DOHH2 (cell line): ENCODE data around the gene NRXN3.

Source experiments
- H3F3A ChIP-seq: fragments of 200-600 bp; sonication (generic), shearing (Covaris generic); 2 replicates; pipeline ENCODE4 v1.6.0; 2016; ENCODE audit warnings: antibody characterized with exemption, mild to moderate bottlenecking; ENCODE audit not compliant: control insufficient read depth, insufficient read depth
- H3K27ac ChIP-seq: fragments of 200-600 bp; sonication (generic); 2 replicates; pipeline ENCODE4 v1.5.1; 2014; ENCODE audit warnings: low read depth, mild to moderate bottlenecking, low read length, moderate library complexity
- H3K27me3 ChIP-seq: fragments of 200-600 bp; sonication (generic); 2 replicates; pipeline ENCODE4 v1.6.1; 2014; ENCODE audit warnings: mild to moderate bottlenecking, low read length, mixed read lengths; ENCODE audit not compliant: control insufficient read depth
- H3K36me3 ChIP-seq: fragments of 200-600 bp; sonication (generic); 2 replicates; pipeline ENCODE4 v1.6.1; 2014; ENCODE audit warnings: mild to moderate bottlenecking, low read length, moderate library complexity, mixed read lengths; ENCODE audit not compliant: control insufficient read depth
- H3K4me1 ChIP-seq: fragments of 200-600 bp; sonication (generic); 2 replicates; pipeline ENCODE4 v1.6.1; 2014; ENCODE audit warnings: mild to moderate bottlenecking, low read length, mixed read lengths; ENCODE audit not compliant: control insufficient read depth
- H3K4me2 ChIP-seq: fragments of 200-600 bp; sonication (generic); 2 replicates; pipeline ENCODE4 v1.6.0; 2014; ENCODE audit warnings: mild to moderate bottlenecking, low read length, moderate library complexity
- H3K4me3 ChIP-seq: fragments of 200-600 bp; sonication (generic); 2 replicates; pipeline ENCODE4 v1.5.1; 2014; ENCODE audit warnings: mild to moderate bottlenecking, low read length, mixed read lengths
- H3K79me2 ChIP-seq: fragments of 200-600 bp; sonication (generic); 2 replicates; pipeline ENCODE4 v1.6.1; 2014; ENCODE audit warnings: mild to moderate bottlenecking, low read length, mixed read lengths; ENCODE audit not compliant: control insufficient read depth
- H3K9me2 ChIP-seq: fragments of 200-600 bp; sonication (generic); replicated peaks from 2 replicates; pipeline ENCODE4 v1.6.1; 2014; ENCODE audit warnings: mild to moderate bottlenecking, low read length, mixed read lengths; ENCODE audit not compliant: control insufficient read depth
- H3K9me3 ChIP-seq: fragments of 200-600 bp; sonication (generic); 2 replicates; pipeline ENCODE4 v1.6.1; 2014; ENCODE audit warnings: antibody characterized with exemption, low read length, mixed read lengths; ENCODE audit not compliant: control insufficient read depth, insufficient read depth
- H4K20me1 ChIP-seq: fragments of 200-600 bp; sonication (generic); 2 replicates; pipeline ENCODE4 v1.6.0; 2014; ENCODE audit warnings: low read depth, mild to moderate bottlenecking, antibody characterized with exemption, low read length, moderate library complexity; ENCODE audit not compliant: control insufficient read depth, insufficient read depth
- CTCF ChIP-seq: fragments of 200-600 bp; sonication (generic); IDR thresholded peaks from one replicate; pipeline ENCODE4 v1.5.1; 2014; ENCODE audit warnings: antibody characterized with exemption, mild to moderate bottlenecking, low read depth, low read length; ENCODE audit not compliant: poor library complexity, severe bottlenecking
- EZH2phosphoT487 ChIP-seq: fragments of 200-600 bp; sonication (generic); IDR thresholded peaks from 2 replicates; pipeline ENCODE4 v1.6.1; 2017; ENCODE audit warnings: borderline replicate concordance, mild to moderate bottlenecking, antibody characterized with exemption, low read length, moderate library complexity, mixed read lengths

Gene NRXN3

GRCh38 chr14:79074510-79074909, 904.3 kb downstream of the NRXN3 start:
- no peaks in the 10 kb centered on the region for H3K79me2 ChIP-seq
- no peaks in the 10 kb centered on the region for H3F3A ChIP-seq
- H4K20me1 ChIP-seq, result no peaks in the 10 kb centered on the region
- no peak overlapping the region for H3K4me3 ChIP-seq
- no peaks in the 10 kb centered on the region for H3K9me3 ChIP-seq
- no peak for TF ChIP-seq EZH2phosphoT487
- no peak for TF ChIP-seq CTCF
- H3K36me3 ChIP-seq, result no peaks in the 10 kb centered on the region
- no peaks in the 10 kb centered on the region for H3K4me1 ChIP-seq
- H3K27ac ChIP-seq, result no peak overlapping the region
- H3K27me3 ChIP-seq, result no peaks in the 10 kb centered on the region
- no peak overlapping the region for H3K4me2 ChIP-seq
- H3K9me2 ChIP-seq, result no peaks in the 10 kb centered on the region

- H3K4me1 ChIP-seq, result no peaks in the 10 kb centered on the region
- TF ChIP-seq CTCF (no peak), EZH2phosphoT487 (no peak)
- no peaks in the 10 kb centered on the region for H4K20me1 ChIP-seq
- H3K4me3 ChIP-seq, result no peak overlapping the region
- no peaks in the 10 kb centered on the region for H3K9me2 ChIP-seq
- no peaks in the 10 kb centered on the region for H3K27me3 ChIP-seq
- H3K9me3 ChIP-seq, result no peaks in the 10 kb centered on the region
- H3K79me2 ChIP-seq, result no peaks in the 10 kb centered on the region
- no peak overlapping the region for H3K4me2 ChIP-seq
- no peak overlapping the region for H3K27ac ChIP-seq
- H3F3A ChIP-seq, result no peaks in the 10 kb centered on the region
- no peaks in the 10 kb centered on the region for H3K36me3 ChIP-seq
These were observed 906.3 kb downstream of the NRXN3 start for GRCh38 chr14:79076428-79076827.

DNA sequence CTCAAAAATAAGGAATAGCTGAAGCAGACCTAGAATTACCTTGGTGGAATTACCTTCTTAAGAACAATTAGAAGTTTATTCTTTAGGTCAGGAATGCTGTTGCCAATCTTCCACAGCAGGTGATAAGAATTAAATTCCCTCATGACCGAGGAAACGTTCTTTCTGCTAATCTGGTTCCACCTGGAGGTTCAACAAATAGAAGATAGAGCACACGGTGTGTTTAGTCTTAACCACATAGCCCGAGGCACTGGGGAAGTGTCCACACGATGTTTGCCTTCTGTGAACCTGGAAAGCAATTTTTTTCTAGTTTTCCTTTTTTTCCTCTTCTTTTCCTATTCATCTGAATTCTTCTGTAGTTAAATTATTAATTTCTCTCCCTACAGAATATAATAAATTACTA, 906.9 kb downstream of the NRXN3 start:
- Histone ChIP-seq H3K79me2 (no peaks in the 10 kb centered on the region), H3K4me3 (no peak overlapping the region), H3K9me2 (no peaks in the 10 kb centered on the region), H3K27ac (no peak overlapping the region), H3K4me2 (no peak overlapping the region), H3K27me3 (no peaks in the 10 kb centered on the region), H4K20me1 (no peaks in the 10 kb centered on the region), H3K9me3 (no peaks in the 10 kb centered on the region), H3F3A (no peaks in the 10 kb centered on the region), H3K36me3 (no peaks in the 10 kb centered on the region), H3K4me1 (no peaks in the 10 kb centered on the region)
- TF ChIP-seq EZH2phosphoT487 (no peak), CTCF (no peak)

GRCh38 chr14:79080040-79080439, 909.9 kb downstream of the NRXN3 start:
- no peaks in the 10 kb centered on the region for H3F3A ChIP-seq
- H3K36me3 ChIP-seq, result no peaks in the 10 kb centered on the region
- no peak overlapping the region for H3K4me3 ChIP-seq
- no peaks in the 10 kb centered on the region for H3K27me3 ChIP-seq
- no peak for TF ChIP-seq CTCF
- TF ChIP-seq EZH2phosphoT487, result no peak
- no peaks in the 10 kb centered on the region for H3K9me3 ChIP-seq
- no peak overlapping the region for H3K27ac ChIP-seq
- no peaks in the 10 kb centered on the region for H3K79me2 ChIP-seq
- no peaks in the 10 kb centered on the region for H3K9me2 ChIP-seq
- no peak overlapping the region for H3K4me2 ChIP-seq
- H3K4me1 ChIP-seq, result no peaks in the 10 kb centered on the region
- H4K20me1 ChIP-seq, result no peaks in the 10 kb centered on the region
